GM23338 (cell line): ENCODE measurements around the gene OR10C1.

Source experiments
- JUNB ChIP-seq: IDR thresholded peaks from one replicate; pipeline ENCODE4 v1.6.1; 2016; ENCODE audit warnings: antibody characterized with exemption; ENCODE audit not compliant: unreplicated experiment
- REST ChIP-seq: IDR thresholded peaks from one replicate; pipeline ENCODE4 v1.6.1; 2018; ENCODE audit warnings: antibody characterized with exemption; ENCODE audit not compliant: unreplicated experiment
- ZNF114 ChIP-seq: fragments of 250-450 bp; sonication (Bioruptor Pico); IDR thresholded peaks from 2 replicates; pipeline ENCODE4 v1.5.0; 2020; ENCODE audit warnings: mild to moderate bottlenecking, moderate library complexity
- TF ChIP-seq, protein P1 (sequence below), 2 experiments: fragments of 200-600 bp in 1 of 2; sonication (generic) in 1 of 2; conservative IDR thresholded peaks; 2 replicates each; pipeline versions ENCODE4 v1.5.1 to v1.6.1; 2016 to 2017; ENCODE audit warnings: antibody characterized with exemption in 2 of 2, low read depth in 2 of 2, mild to moderate bottlenecking in 2 of 2, moderate library complexity in 1 of 2

DNA sequence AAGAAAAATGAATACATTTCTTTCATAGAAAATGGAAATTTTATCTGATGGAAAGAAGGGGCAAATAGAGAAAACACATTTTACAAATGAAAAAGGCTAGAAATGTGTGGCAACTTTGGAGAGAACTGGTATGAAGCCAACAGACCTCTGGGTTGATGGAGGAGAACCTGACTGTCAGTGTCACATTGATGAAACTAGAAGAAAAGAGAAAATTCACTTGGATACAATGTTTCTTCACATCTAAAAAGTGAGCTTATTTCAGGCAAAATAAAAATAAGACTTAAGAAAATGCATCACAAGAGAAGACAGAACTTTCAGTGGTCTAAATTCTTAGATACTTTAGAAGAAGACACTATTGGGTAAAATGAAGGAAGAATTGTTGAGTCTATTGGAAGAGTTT, 43.8 kb upstream of the OR10C1 start, which contains the start of gene OR12D2:
- TF ChIP-seq REST (no peak), JUNB (no peak), ZNF114 (CRISPR knock-in tag) (no peak)
- TF ChIP-seq, protein P1, sequence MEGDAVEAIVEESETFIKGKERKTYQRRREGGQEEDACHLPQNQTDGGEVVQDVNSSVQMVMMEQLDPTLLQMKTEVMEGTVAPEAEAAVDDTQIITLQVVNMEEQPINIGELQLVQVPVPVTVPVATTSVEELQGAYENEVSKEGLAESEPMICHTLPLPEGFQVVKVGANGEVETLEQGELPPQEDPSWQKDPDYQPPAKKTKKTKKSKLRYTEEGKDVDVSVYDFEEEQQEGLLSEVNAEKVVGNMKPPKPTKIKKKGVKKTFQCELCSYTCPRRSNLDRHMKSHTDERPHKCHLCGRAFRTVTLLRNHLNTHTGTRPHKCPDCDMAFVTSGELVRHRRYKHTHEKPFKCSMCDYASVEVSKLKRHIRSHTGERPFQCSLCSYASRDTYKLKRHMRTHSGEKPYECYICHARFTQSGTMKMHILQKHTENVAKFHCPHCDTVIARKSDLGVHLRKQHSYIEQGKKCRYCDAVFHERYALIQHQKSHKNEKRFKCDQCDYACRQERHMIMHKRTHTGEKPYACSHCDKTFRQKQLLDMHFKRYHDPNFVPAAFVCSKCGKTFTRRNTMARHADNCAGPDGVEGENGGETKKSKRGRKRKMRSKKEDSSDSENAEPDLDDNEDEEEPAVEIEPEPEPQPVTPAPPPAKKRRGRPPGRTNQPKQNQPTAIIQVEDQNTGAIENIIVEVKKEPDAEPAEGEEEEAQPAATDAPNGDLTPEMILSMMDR (conservative IDR thresholded peaks at IDR 0.05; ENCODE audit: low read depth in 2 of 2), result no peak
